Brain microvascular endothelial cell (primary cell): ENCODE results near the gene GYG2.

Experiments
- DNase-seq: peaks from one replicate; pipeline ENCODE4 v3.0.0-alpha.2; 2020
- H3K27ac ChIP-seq: fragments of 250-450 bp; sonication (Bioruptor Pico); 2 replicates; pipeline ENCODE4 v1.5.1; 2020; ENCODE audit warnings: mild to moderate bottlenecking, moderate library complexity
- H3K27me3 ChIP-seq: fragments of 250-450 bp; sonication (Bioruptor Pico); replicated peaks from 2 replicates; pipeline ENCODE4 v1.5.1; 2020; ENCODE audit warnings: mild to moderate bottlenecking
- H3K36me3 ChIP-seq: fragments of 250-450 bp; sonication (Bioruptor Pico); replicated peaks from 2 replicates; pipeline ENCODE4 v1.5.1; 2020; ENCODE audit warnings: mild to moderate bottlenecking
- H3K4me3 ChIP-seq: 2 replicates; pipeline ENCODE4 v1.5.1; 2011; ENCODE audit warnings: low read depth, mild to moderate bottlenecking, control low read depth, low read length, moderate library complexity
- CTCF ChIP-seq: IDR thresholded peaks from 2 replicates; pipeline ENCODE4 v1.5.1; 2011; ENCODE audit warnings: low read depth, mild to moderate bottlenecking, moderate library complexity, low read length, control low read depth, inconsistent platforms; ENCODE audit errors: missing control alignments
- in situ Hi-C: cut with HindIII; loops from 2 replicates; pipeline ENCODE4 v1.10.0; 2017; ENCODE audit warnings: low sequenced_read_pairs, low pct_ligation_motif_present

Gene GYG2

GRCh38 chrX:2857566-2857965 is 28.8 kb downstream of the GYG2 start:
- in situ Hi-C loops, result no loop called here
- no peak overlapping the region for H3K4me3 ChIP-seq
- H3K36me3 ChIP-seq, result no peaks in the 10 kb centered on the region
- TF ChIP-seq CTCF, result no peak
- no peak overlapping the region for H3K27ac ChIP-seq
- H3K27me3 ChIP-seq, result no peaks in the 10 kb centered on the region
- DNase-seq, result no peak

GRCh38 chrX:2859197-2859797 is 30.6 kb downstream of the GYG2 start:
- in situ Hi-C loops, result no loop called here
- DNase-seq, result no peak

GRCh38 chrX:2862404-2862803 is 33.7 kb downstream of the GYG2 start:
- in situ Hi-C loops, result no loop called here
- Histone ChIP-seq H3K36me3 (no peaks in the 10 kb centered on the region), H3K27ac (no peak overlapping the region), H3K27me3 (no peaks in the 10 kb centered on the region), H3K4me3 (no peak overlapping the region)
- no peak for DNase-seq
- TF ChIP-seq CTCF, result no peak

More at GRCh38 chrX:2859197-2859797, 30.6 kb downstream of the GYG2 start:
- H3K27me3 ChIP-seq, result no peaks in the 10 kb centered on the region
- no peak overlapping the region for H3K27ac ChIP-seq
- TF ChIP-seq CTCF, result no peak
- no peaks in the 10 kb centered on the region for H3K36me3 ChIP-seq
- no peak overlapping the region for H3K4me3 ChIP-seq

GRCh38 chrX:2863646-2864045 is 34.9 kb downstream of the GYG2 start:
- Histone ChIP-seq H3K36me3 (no peaks in the 10 kb centered on the region), H3K4me3 (no peak overlapping the region), H3K27me3 (no peaks in the 10 kb centered on the region), H3K27ac (no peak overlapping the region)
- TF ChIP-seq CTCF, result no peak
- DNase-seq, result no peak
- in situ Hi-C loops, result no loop called here

- TF ChIP-seq CTCF, result no peak
- in situ Hi-C loops, result no loop called here
- Histone ChIP-seq H3K27me3 (no peaks in the 10 kb centered on the region), H3K36me3 (no peaks in the 10 kb centered on the region), H3K27ac (no peak overlapping the region), H3K4me3 (no peak overlapping the region)
- DNase-seq, result no peak
Measured at GRCh38 chrX:2867206-2867605, 38.5 kb downstream of the GYG2 start.

- no peak overlapping the region for H3K4me3 ChIP-seq
- no peaks in the 10 kb centered on the region for H3K36me3 ChIP-seq
- in situ Hi-C loops, result no loop called here
- TF ChIP-seq CTCF, result no peak
- H3K27me3 ChIP-seq, result no peaks in the 10 kb centered on the region
- DNase-seq, result no peak
- H3K27ac ChIP-seq, result no peak overlapping the region
Measured at GRCh38 chrX:2870650-2871049, 41.9 kb downstream of the GYG2 start.
